ENCODE data around the gene MEOX1. TPM values are rescaled to one million over a fixed set of nuclear protein-coding genes. Genes with fewer than 3 reads are reported as not detected.
A peak's percentile ranks its signal among the peaks of the same experiment; 100 is the strongest.

The MEOX1 gene
- total and polyA plus RNA-seq, 4 experiments from 2014 or later = 1.7 to 8.4 (median 3.6) TPM

DNA sequence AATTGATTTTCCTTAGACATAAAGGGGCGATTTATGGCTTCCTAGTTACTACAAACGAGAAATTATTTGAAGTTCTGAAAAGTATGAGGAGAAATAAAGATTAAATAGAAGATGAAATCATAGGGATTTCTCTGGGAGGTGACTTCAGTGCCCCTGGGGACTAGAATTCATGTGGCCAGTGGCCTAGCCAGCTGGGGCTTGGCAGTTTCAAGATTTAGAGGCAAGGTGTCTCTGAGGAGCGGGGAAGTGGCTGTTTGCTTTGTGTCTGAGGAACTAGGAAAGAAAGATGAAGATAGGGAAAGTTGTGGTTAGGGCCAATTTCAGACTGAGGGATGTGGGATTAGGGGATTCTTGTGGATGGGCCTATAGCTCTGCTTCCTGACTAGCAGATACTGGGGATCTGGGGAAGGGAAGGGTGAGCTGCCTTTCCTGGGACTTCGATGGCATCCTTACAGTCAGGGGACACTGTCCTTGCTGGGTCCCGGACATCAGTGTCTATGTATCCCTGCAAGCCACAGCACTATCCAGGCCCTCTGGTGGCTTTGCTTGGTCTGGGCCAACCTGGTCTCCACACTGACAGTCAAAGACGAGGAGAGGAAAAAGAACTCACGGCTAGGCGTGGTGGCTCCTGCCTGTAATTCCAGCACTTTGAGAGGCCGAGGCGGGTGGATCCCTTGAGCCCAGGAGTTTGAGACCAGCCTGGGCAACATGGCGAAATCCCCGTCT lies 22.4 kb upstream of the MEOX1 start:
- Mint-ChIP-seq H3K4me1 (no peaks in the 10 kb centered on the region), H3K27ac (no peak overlapping the region), H3K9me3 (no peaks in the 10 kb centered on the region), H3K36me3 (no peaks in the 10 kb centered on the region), H3K4me3 (no peak overlapping the region), H3K27me3 (peaks cover 4 to 5% of the 10 kb centered on the region in 2 donors)
- Histone ChIP-seq H3K9me3 (ENCODE audit: control insufficient read depth in 1 of 2, low read length in 2 of 2) (no peaks in the 10 kb centered on the region), H3K4me3 (ENCODE audit: low read length in 2 of 2) (no peak overlapping the region), H3K4me1 (ENCODE audit: insufficient read depth, low read length) (no peaks in the 10 kb centered on the region), H3K27me3 (ENCODE audit: insufficient read depth, low read length) (no peaks in the 10 kb centered on the region), H3K36me3 (ENCODE audit: insufficient read depth, low read length) (no peaks in the 10 kb centered on the region), H3K27ac (ENCODE audit: low read depth, low read length) (no peak overlapping the region)
- intact Hi-C loops (cut with micrococcal nuclease) = no loop called here
- POLR2A ChIA-PET (ENCODE audit: partially characterized antibody) = no interaction called here
- CTCF ChIA-PET (ENCODE audit: partially characterized antibody) = interaction anchor here (0.9 to 1.9 kb wide), 4 partner anchors 10 to 106 kb away, joined by 3 to 6 read pairs (median 4); no protein-coding TSS in a partner anchor
- DNase-seq = no peak

DNA sequence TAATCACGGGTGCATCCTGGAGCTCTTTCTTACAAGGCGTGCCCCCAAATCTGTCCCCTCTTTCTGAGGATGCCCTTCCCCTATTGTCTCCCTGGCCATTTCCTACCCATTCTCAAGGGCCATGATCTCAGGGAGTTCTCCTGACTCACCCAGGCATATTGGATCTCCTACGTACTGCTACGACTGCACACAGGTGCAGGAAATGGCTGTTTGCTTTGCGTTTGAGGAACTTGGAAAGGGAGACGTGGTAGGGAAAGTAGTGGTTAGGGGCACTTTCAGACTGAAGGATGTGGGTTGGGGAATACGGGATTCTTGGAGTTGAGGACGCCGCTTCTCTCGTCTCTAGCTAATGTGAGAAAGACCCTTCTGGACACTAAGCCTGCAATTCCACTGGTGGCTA lies 18.7 kb upstream of the MEOX1 start:
- ChIA-PET POLR2A (ENCODE audit: partially characterized antibody) (no interaction called here), CTCF (ENCODE audit: partially characterized antibody) (interaction anchor here (0.8 to 1.2 kb wide), 4 partner anchors 17 to 121 kb away, joined by 3 to 5 read pairs (median 4); no protein-coding TSS in a partner anchor)
- Mint-ChIP-seq H3K4me1 (peaks cover 4 to 6% (median 5%) of the 10 kb centered on the region in 4 donors), H3K36me3 (no peaks in the 10 kb centered on the region), H3K27ac (no peak overlapping the region), H3K4me3 (no peak overlapping the region), H3K27me3 (peaks cover 4 to 9% of the 10 kb centered on the region in 2 donors), H3K9me3 (no peaks in the 10 kb centered on the region)
- intact Hi-C loops (cut with micrococcal nuclease) = no loop called here
- Histone ChIP-seq H3K4me3 (ENCODE audit: low read length in 2 of 2) (no peak overlapping the region), H3K4me1 (ENCODE audit: insufficient read depth, low read length) (peaks cover 8% of the 10 kb centered on the region), H3K27ac (ENCODE audit: low read depth, low read length) (no peak overlapping the region), H3K36me3 (ENCODE audit: insufficient read depth, low read length) (no peaks in the 10 kb centered on the region), H3K9me3 (ENCODE audit: control insufficient read depth in 1 of 2, low read length in 2 of 2) (no peaks in the 10 kb centered on the region), H3K27me3 (ENCODE audit: insufficient read depth, low read length) (no peaks in the 10 kb centered on the region)
- DNase-seq = no peak

DNA sequence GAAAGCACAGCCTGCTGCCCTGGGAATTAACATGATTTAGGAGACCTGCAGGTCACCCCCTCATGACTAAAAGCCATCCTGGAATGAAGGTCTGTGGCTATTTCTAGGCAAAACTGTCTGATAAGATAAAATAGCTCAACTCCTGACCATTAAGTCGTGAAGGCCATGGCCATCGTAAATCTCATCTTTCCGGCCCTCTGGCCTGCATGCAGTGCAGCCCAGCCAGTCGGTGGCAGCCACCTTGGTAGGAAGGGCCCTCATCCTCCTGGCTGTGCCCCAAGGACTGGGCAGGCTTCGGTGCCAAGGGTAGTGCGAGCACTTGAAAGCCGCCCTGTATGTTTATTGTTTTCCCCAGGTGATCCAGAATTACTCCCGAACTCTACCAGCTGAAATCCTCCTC lies 18.2 kb upstream of the MEOX1 start:
- peak overlapping the region in 1 of 7 donors; percentile 32 for H3K27ac Mint-ChIP-seq
- H3K27me3 Mint-ChIP-seq = peaks cover 4 to 9% of the 10 kb centered on the region in 2 donors
- H3K27ac ChIP-seq (ENCODE audit: low read depth, low read length) = no peak overlapping the region
- no peak overlapping the region for H3K4me3 Mint-ChIP-seq
- intact Hi-C loops (cut with micrococcal nuclease) = no loop called here
- no peaks in the 10 kb centered on the region for H3K27me3 ChIP-seq (ENCODE audit: insufficient read depth, low read length)
- H3K36me3 ChIP-seq (ENCODE audit: insufficient read depth, low read length) = no peaks in the 10 kb centered on the region
- ChIA-PET POLR2A (ENCODE audit: partially characterized antibody) (no interaction called here), CTCF (ENCODE audit: partially characterized antibody) (interaction anchor here (0.8 to 1.2 kb wide), 4 partner anchors 18 to 120 kb away, joined by 3 to 5 read pairs (median 4); no protein-coding TSS in a partner anchor)
- peaks cover 4 to 6% (median 5%) of the 10 kb centered on the region in 4 donors for H3K4me1 Mint-ChIP-seq
- no peaks in the 10 kb centered on the region for H3K9me3 ChIP-seq (ENCODE audit: control insufficient read depth in 1 of 2, low read length in 2 of 2)
- H3K36me3 Mint-ChIP-seq = no peaks in the 10 kb centered on the region
- DNase-seq = no peak
- H3K4me3 ChIP-seq (ENCODE audit: low read length in 2 of 2) = no peak overlapping the region
- no peaks in the 10 kb centered on the region for H3K9me3 Mint-ChIP-seq
- H3K4me1 ChIP-seq (ENCODE audit: insufficient read depth, low read length) = peaks cover 8% of the 10 kb centered on the region

DNA sequence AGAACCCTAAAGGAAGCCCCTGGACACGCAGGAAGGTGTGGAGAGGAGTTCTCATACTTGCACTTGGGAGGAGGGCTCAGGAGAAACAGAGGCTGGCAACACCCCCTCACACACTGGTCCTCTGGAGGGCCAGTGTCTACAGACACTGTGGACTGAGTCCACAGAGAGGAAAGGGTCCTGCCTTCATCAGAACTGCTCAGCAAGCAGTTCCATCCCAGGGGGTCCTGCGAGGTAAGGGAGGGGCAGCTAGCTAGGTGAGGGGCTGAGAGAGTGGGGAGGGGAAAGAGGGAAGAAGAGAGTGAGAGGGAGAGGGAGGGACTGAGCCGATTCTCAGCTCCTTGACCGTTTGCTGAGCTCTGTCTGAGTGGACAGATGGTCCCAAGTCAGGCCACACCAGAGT lies 17.7 kb upstream of the MEOX1 start:
- H3K36me3 Mint-ChIP-seq = no peaks in the 10 kb centered on the region
- Histone ChIP-seq H3K9me3 (ENCODE audit: control insufficient read depth in 1 of 2, low read length in 2 of 2) (no peaks in the 10 kb centered on the region), H3K27ac (ENCODE audit: low read depth, low read length) (no peak overlapping the region), H3K4me3 (ENCODE audit: low read length in 2 of 2) (no peak overlapping the region), H3K36me3 (ENCODE audit: insufficient read depth, low read length) (no peaks in the 10 kb centered on the region), H3K4me1 (ENCODE audit: insufficient read depth, low read length) (peaks cover 8% of the 10 kb centered on the region), H3K27me3 (ENCODE audit: insufficient read depth, low read length) (no peaks in the 10 kb centered on the region)
- intact Hi-C loops (cut with micrococcal nuclease) = no loop called here
- ChIA-PET CTCF (ENCODE audit: partially characterized antibody) (interaction anchor here (0.8 to 1.2 kb wide), 3 partner anchors 21 to 119 kb away, joined by 3 to 5 read pairs (median 4); no protein-coding TSS in a partner anchor), POLR2A (ENCODE audit: partially characterized antibody) (no interaction called here)
- no peak overlapping the region for H3K4me3 Mint-ChIP-seq
- H3K4me1 Mint-ChIP-seq = peaks cover 4 to 6% (median 5%) of the 10 kb centered on the region in 4 donors
- no peak for DNase-seq
- H3K27me3 Mint-ChIP-seq = peaks cover 4 to 9% of the 10 kb centered on the region in 2 donors
- no peaks in the 10 kb centered on the region for H3K9me3 Mint-ChIP-seq
- no peak overlapping the region for H3K27ac Mint-ChIP-seq

DNA sequence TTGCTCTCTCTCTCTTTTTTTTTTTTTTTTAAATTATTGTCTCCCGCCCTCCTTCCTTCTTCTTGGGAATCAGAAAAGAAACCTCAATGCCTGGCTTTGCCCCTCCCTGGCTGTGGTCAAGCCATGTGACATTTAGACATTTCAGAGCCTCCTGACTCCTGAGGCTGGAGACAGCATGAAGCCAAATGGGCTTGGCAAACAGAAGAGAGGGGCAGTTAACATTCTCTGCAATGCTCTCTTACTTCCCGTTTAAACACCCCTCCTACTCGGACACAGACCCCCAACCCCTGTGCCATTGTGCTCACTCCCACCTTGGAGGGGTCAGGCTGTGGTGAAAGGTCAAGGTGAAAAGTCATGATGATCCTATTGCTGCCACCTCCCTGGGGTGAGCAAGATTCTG lies 14.7 kb upstream of the MEOX1 start:
- peaks cover 4 to 9% of the 10 kb centered on the region in 2 donors for H3K27me3 Mint-ChIP-seq
- no peak overlapping the region for H3K27ac Mint-ChIP-seq
- no peaks in the 10 kb centered on the region for H3K36me3 ChIP-seq (ENCODE audit: insufficient read depth, low read length)
- ChIA-PET POLR2A (ENCODE audit: partially characterized antibody) (interaction anchor here (0.6 kb wide), 1 partner anchor 731 kb away, joined by 6 read pairs; no protein-coding TSS in a partner anchor), CTCF (ENCODE audit: partially characterized antibody) (interaction anchor here (1.2 kb wide), 1 partner anchor 80 kb away, joined by 3 read pairs; no protein-coding TSS in a partner anchor)
- H3K4me1 Mint-ChIP-seq = peaks cover 4 to 12% (median 9%) of the 10 kb centered on the region in 4 donors
- no peak overlapping the region for H3K4me3 ChIP-seq (ENCODE audit: low read length in 2 of 2)
- H3K27me3 ChIP-seq (ENCODE audit: insufficient read depth, low read length) = no peaks in the 10 kb centered on the region
- H3K4me1 ChIP-seq (ENCODE audit: insufficient read depth, low read length) = peaks cover 8% of the 10 kb centered on the region
- no peak overlapping the region for H3K4me3 Mint-ChIP-seq
- intact Hi-C loops (cut with micrococcal nuclease) = no loop called here
- no peaks in the 10 kb centered on the region for H3K9me3 ChIP-seq (ENCODE audit: control insufficient read depth in 1 of 2, low read length in 2 of 2)
- no peak for DNase-seq
- no peak overlapping the region for H3K27ac ChIP-seq (ENCODE audit: low read depth, low read length)
- no peaks in the 10 kb centered on the region for H3K9me3 Mint-ChIP-seq
- H3K36me3 Mint-ChIP-seq = no peaks in the 10 kb centered on the region

DNA sequence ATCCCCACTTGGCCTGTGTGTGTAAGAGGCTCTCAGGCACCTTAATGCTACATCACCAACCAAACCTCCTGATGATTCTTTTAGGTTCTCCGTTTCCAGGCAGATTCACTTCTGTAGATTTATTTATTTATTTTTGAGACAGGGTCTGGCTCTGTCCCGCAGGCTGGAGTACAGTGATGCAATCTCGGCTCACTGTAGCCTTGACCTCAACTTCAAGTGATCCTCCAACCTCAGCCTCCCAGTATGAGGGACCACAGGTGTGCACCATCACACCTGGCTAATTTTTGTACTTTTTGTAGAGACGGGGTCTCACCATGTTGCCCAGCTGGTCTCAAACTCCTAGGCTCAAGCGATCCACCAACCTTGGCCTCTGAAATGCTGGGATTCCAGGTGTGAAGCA lies 12.7 kb upstream of the MEOX1 start:
- Mint-ChIP-seq H3K9me3 (no peaks in the 10 kb centered on the region), H3K36me3 (no peaks in the 10 kb centered on the region), H3K4me3 (no peak overlapping the region), H3K27ac (no peak overlapping the region), H3K4me1 (peaks cover 4 to 19% (median 12%) of the 10 kb centered on the region in 4 donors), H3K27me3 (peaks cover 0 to 4% of the 10 kb centered on the region in 2 donors)
- POLR2A ChIA-PET (ENCODE audit: partially characterized antibody) = interaction anchor here (3.5 kb wide), 1 partner anchor 98 kb away, joined by 16 read pairs; no protein-coding TSS in a partner anchor
- Histone ChIP-seq H3K4me1 (ENCODE audit: insufficient read depth, low read length) (peaks cover 13% of the 10 kb centered on the region), H3K4me3 (ENCODE audit: low read length in 2 of 2) (no peak overlapping the region), H3K36me3 (ENCODE audit: insufficient read depth, low read length) (no peaks in the 10 kb centered on the region), H3K27ac (ENCODE audit: low read depth, low read length) (no peak overlapping the region), H3K9me3 (ENCODE audit: control insufficient read depth in 1 of 2, low read length in 2 of 2) (no peaks in the 10 kb centered on the region), H3K27me3 (ENCODE audit: insufficient read depth, low read length) (no peaks in the 10 kb centered on the region)
- intact Hi-C loops (cut with micrococcal nuclease) = no loop called here
- no peak for DNase-seq
- CTCF ChIA-PET (ENCODE audit: partially characterized antibody) = interaction anchor here (0.8 to 2.9 kb wide), 16 partner anchors 9 to 281 kb away, joined by 3 to 12 read pairs (median 6); partner anchors contain the start of gene MEOX1

Data from CD4-positive, alpha-beta memory T cell (primary cell).